ENCODE data around the gene TBC1D14.
"Not testable (repeated sequence)": the region's sequence is repeated elsewhere in the genome, so short reads cannot be mapped to it uniquely, and the experiment has no call there.

TBC1D14 gene

GRCh38 chr4:7073059-7073458 is 163.4 kb downstream of the TBC1D14 start:
- H3K27ac ChIP-seq = no peak overlapping the region
- TF ChIP-seq, protein P1, sequence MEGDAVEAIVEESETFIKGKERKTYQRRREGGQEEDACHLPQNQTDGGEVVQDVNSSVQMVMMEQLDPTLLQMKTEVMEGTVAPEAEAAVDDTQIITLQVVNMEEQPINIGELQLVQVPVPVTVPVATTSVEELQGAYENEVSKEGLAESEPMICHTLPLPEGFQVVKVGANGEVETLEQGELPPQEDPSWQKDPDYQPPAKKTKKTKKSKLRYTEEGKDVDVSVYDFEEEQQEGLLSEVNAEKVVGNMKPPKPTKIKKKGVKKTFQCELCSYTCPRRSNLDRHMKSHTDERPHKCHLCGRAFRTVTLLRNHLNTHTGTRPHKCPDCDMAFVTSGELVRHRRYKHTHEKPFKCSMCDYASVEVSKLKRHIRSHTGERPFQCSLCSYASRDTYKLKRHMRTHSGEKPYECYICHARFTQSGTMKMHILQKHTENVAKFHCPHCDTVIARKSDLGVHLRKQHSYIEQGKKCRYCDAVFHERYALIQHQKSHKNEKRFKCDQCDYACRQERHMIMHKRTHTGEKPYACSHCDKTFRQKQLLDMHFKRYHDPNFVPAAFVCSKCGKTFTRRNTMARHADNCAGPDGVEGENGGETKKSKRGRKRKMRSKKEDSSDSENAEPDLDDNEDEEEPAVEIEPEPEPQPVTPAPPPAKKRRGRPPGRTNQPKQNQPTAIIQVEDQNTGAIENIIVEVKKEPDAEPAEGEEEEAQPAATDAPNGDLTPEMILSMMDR (IDR thresholded peaks at IDR 0.05) = no peak
- no peak for TF ChIP-seq ZFX (IDR thresholded peaks at IDR 0.05; ENCODE audit: borderline replicate concordance)

GRCh38 chr4:7073526-7074390 is 164.1 kb downstream of the TBC1D14 start:
- no peak overlapping the region for H3K27ac ChIP-seq
- TF ChIP-seq, protein P1 (IDR thresholded peaks at IDR 0.05) = no peak
- no peak for TF ChIP-seq ZFX (IDR thresholded peaks at IDR 0.05; ENCODE audit: borderline replicate concordance)

DNA sequence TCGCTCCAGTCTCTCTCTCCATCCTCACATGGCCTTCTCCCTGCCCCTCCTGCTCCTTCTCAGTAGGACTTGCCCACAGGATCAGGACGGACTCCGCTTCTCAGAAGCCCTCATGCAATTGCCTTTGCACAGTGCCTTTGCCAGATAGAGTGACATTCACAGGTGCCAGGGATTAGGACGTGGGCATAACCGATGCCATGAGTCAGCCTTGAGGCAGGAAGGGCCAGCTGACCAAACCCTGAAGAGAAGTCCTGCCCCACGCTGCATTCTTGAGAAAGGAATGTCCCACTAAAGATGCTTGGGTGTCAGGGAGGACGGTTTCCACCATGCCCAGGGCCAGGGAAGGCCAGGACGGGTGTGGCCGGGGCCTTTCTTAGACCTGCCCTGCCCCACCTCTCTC is 164.8 kb downstream of the TBC1D14 start:
- TF ChIP-seq ZFX (IDR thresholded peaks at IDR 0.05; ENCODE audit: borderline replicate concordance) = no peak
- TF ChIP-seq, protein P1 (IDR thresholded peaks at IDR 0.05) = no peak
- no peak overlapping the region for H3K27ac ChIP-seq

- no peak overlapping the region for H3K27ac ChIP-seq
- TF ChIP-seq, protein P1 (IDR thresholded peaks at IDR 0.05) = no peak
- TF ChIP-seq ZFX (IDR thresholded peaks at IDR 0.05; ENCODE audit: borderline replicate concordance) = no peak
Measured at GRCh38 chr4:7075962-7076695, 166.5 kb downstream of the TBC1D14 start.

GRCh38 chr4:7076696-7077082 is 167.1 kb downstream of the TBC1D14 start:
- TF ChIP-seq ZFX (IDR thresholded peaks at IDR 0.05; ENCODE audit: borderline replicate concordance) = no peak
- TF ChIP-seq, protein P1 (IDR thresholded peaks at IDR 0.05) = no peak

GRCh38 chr4:7077371-7077770 is 167.7 kb downstream of the TBC1D14 start:
- no peak overlapping the region for H3K27ac ChIP-seq
- TF ChIP-seq ZFX (IDR thresholded peaks at IDR 0.05; ENCODE audit: borderline replicate concordance) = no peak
- TF ChIP-seq, protein P1 (IDR thresholded peaks at IDR 0.05) = no peak

More at GRCh38 chr4:7076696-7077082, 167.1 kb downstream of the TBC1D14 start:
- H3K27ac ChIP-seq = no peak overlapping the region

DNA sequence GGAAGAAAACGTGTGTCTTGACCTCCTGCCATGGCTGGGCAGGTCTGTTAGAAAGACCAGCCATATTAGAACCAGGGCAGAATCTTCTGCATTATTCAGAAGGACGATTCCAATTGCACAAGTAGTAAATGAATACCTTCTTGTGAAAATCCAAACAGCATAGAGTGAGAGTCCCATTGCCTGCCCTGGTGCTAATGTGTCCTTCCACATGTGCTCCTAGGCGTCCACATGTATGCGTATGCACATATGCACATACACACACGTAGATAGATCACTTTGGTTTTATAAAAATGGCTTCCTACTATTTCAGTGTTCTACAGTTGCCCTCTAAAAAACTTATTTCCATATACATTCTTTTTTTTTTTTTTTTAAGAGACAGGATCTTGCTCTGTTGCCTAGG is 168.4 kb downstream of the TBC1D14 start:
- no peak overlapping the region for H3K27ac ChIP-seq
- no peak for TF ChIP-seq ZFX (IDR thresholded peaks at IDR 0.05; ENCODE audit: borderline replicate concordance)
- TF ChIP-seq, protein P1 (IDR thresholded peaks at IDR 0.05) = no peak

- H3K27ac ChIP-seq = not testable (repeated sequence)
Measured at GRCh38 chr4:7079483-7079882, 169.9 kb downstream of the TBC1D14 start.

GRCh38 chr4:7079909-7080308 is 170.3 kb downstream of the TBC1D14 start:
- H3K27ac ChIP-seq = not testable (repeated sequence)
